Neural cell (in vitro differentiated cells): ENCODE measurements around the gene TMC1.

Source experiments
- CTCF ChIP-seq: fragments of 450-650 bp; IDR thresholded peaks from 2 replicates; pipeline ENCODE4 v1.5.1; 2014; ENCODE audit warnings: antibody characterized with exemption, mild to moderate bottlenecking, moderate library complexity; ENCODE audit not compliant: poor library complexity, severe bottlenecking
- EP300 ChIP-seq: fragments of 450-650 bp; conservative IDR thresholded peaks from 2 replicates; pipeline ENCODE4 v1.6.1; 2014; ENCODE audit warnings: antibody characterized with exemption, mild to moderate bottlenecking, moderate library complexity; ENCODE audit not compliant: poor library complexity, severe bottlenecking
- POLR2AphosphoS5 ChIP-seq: IDR thresholded peaks from 2 replicates; pipeline ENCODE4 v1.6.1; 2012

- TF ChIP-seq CTCF, result no peak
- no peak for TF ChIP-seq EP300
- no peak for TF ChIP-seq POLR2AphosphoS5
Measured at GRCh38 chr9:72844440-72844768, 323.0 kb downstream of the TMC1 start.
